Activated naive CD4-positive, alpha-beta T cell treated with Interleukin-2 at 50 U/mL for 16 hours (primary cell): Measurements from ENCODE around the gene POPDC2.
"Not testable (repeated sequence)": the region's sequence is repeated elsewhere in the genome, so short reads cannot be mapped to it uniquely, and the experiment has no call there.

Experiments
- DNase-seq: peaks from one replicate; pipeline ENCODE4 v3.0.0-alpha.2; 2020

The POPDC2 gene

GRCh38 chr3:119611664-119612063 is 48.7 kb downstream of the POPDC2 start:
- no peak for DNase-seq

DNA sequence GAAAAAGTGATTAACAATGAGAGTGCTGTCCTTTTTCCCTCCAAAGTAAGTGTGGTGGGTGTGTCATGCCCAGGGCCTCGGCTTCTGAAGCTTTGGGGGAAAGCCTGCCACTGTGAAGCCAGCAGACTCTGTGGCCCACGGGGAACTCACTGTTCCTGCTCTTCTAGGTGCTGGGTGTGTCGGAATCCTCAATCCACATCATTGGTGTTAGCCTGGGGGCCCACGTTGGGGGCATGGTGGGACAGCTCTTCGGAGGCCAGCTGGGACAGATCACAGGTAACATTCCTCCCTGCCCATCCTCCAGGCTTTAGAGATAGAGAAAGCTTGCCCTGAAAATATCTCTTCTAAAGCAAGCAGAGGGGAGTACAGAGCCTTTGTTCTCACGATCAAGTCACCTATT is 51.1 kb downstream of the POPDC2 start:
- no peak for DNase-seq

DNA sequence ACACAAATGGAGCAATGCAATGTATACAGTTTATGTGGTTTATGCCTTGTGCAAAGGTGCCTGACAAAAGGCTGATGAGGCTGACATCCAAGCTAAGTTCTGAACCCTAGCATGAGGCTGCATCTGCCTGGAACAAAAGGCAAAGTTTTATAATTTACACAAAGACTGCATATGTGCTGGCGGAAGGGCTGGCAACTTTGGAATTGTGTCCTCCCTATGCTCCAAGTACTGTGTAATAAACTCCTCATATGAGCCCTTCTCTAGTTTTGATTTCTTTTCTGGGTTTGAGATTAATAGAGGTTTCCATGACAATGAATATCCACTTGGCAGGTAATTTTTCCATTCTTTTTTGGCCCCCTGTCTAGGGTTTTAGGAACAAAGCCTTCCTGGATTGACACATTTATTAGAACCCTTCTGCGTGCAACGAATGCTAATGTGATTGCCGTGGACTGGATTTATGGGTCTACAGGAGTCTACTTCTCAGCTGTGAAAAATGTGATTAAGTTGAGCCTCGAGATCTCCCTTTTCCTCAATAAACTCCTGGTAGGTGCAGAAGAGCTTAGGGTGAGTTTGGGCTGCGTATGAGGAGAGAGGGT is 51.9 kb downstream of the POPDC2 start:
- DNase-seq: no peak

DNA sequence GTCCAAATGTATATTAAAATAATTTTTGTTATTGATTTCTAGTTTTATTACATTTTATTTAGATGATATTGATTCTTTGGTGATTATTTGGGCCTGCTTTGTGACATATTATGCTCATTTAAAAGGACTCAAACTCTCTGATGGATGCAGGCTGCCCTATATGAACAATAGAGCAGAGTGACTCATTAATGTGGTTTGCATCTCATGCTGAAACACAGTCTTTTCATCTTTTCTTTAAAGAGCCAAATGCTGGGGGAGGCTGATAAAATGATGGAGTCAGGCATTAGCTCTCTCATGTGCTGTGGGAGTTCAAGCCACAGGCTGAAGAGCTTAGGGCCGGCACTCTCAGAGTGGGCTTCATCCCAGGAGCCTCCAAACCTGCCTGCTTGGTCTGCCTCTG is 55.5 kb downstream of the POPDC2 start:
- no peak for DNase-seq

GRCh38 chr3:119602676-119603075 is 57.7 kb downstream of the POPDC2 start:
- DNase-seq: no peak

DNA sequence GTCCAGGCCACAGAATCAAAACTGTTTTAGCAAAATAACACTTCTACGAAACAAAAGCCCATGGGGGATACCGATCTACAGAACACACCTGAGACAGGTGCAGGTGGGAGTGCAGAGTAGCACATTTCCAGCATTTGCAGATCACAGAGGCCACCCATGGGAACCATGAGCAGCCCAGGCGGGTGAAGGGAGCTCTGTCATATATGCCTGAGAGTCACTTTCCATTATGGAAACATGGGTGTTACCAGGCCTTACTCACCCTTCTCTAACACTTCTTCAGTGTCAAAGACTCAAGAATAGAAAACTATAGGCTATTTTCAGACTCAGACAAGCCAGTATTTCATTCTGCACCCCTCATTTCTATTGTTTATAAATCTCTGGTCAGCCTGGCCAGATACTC is 59.2 kb downstream of the POPDC2 start:
- DNase-seq: no peak

GRCh38 chr3:119600732-119601131 is 59.7 kb downstream of the POPDC2 start:
- peak; percentile 27 for DNase-seq

DNA sequence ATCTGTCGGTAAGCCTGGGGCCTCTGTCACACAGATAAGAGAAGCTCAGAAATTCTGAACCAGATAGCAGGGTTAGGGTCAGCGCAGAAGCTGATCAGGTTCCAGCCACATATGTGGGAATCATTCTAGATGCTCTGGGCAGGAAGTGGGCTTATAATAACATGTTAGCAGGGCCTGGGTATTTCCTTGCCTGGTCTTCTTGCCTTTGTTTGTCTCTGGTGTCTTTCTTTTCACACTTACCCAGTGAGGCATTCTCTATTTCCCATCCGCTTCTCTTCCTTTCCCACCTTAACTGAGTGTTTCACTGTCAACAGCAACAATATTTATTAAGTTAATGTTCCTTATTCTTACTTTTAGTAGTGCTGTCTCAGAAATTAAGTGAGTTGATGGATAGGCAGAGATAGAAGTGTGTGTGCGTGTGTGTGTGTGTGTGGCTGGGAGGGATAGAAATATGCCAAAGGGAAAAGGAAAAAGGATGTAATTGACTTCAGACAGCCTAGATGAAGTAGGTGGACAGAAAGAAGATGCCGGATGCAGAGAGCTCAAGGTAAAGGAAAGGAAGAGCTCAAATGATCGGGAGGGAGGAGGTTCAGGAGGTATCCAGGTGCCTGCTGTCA is 60.7 kb downstream of the POPDC2 start:
- no peak for DNase-seq

DNA sequence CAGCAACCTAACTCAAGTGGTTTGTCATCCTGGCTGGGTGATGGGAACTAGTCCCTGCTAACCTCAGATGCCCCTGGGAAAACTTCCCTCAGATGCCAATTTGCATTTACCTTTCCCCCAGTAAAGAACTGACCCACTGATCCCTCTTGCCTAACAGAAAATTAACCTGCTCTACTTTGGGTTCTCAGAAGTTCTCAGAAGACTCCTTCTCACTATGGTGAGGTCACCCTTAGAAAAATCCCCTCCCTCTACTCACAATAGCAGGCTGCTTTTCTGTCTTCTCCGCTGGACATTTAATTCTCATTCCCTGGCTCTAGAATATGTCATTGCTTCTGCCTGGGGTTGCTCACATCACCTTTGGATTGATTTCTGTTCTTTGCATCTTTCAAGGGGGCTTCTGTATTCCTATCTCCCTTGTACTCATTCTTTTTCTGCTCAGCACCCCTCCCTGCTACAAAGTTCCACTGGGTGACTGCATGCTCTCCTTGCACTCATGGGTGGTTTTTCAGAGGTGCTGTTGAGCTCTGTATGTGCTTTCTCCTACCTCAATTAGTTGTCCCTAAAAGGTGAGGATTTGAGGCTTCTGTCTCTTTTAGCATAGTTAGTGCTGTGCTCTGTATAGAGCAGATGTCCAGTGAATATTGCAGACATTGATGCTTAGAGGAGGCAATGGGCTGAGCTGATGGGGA is 61.8 kb downstream of the POPDC2 start:
- no peak for DNase-seq

GRCh38 chr3:119597548-119598288 is 62.7 kb downstream of the POPDC2 start, which contains the start of gene PLA1A:
Gene PLA1A, plus strand, starts transcription at chr3:119597885. Its CDS starts 29 bp downstream, at chr3:119597914.
- no peak for DNase-seq

DNA sequence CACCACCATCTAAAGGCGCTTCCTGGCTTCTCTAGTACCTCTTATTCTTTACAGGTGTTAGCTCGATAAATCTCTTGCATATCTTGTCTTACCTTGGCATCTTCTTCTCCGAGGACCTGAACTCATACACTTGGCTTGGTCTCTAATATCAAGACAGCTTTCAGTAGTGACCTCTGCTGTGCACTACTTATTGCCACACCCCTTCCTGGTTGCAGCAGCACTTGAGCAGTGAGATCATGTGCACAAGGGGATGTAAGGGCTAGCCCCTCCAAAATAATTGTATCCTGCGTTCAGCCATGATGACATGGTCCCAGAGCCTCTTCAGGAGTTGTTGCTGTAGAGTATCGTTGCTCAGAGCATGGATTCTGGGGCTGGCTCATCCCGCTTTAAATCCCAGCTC is 64.0 kb downstream of the POPDC2 start:
- no peak for DNase-seq

- DNase-seq: no peak
Observed at GRCh38 chr3:119595639-119596334, 64.6 kb downstream of the POPDC2 start.

GRCh38 chr3:119594929-119595328 is 65.5 kb downstream of the POPDC2 start:
- not testable (repeated sequence) for DNase-seq

GRCh38 chr3:119594066-119594465 is 66.3 kb downstream of the POPDC2 start:
- DNase-seq: no peak

GRCh38 chr3:119592861-119593260 is 67.5 kb downstream of the POPDC2 start:
- DNase-seq: no peak
